Measurements from ENCODE around the gene CHST4. TPM values are rescaled to one million over a fixed set of nuclear protein-coding genes. Genes with fewer than 3 reads are reported as not detected.
"Not testable (repeated sequence)": the region's sequence is repeated elsewhere in the genome, so short reads cannot be mapped to it uniquely, and the experiment has no call there.

CHST4 gene
- total RNA-seq, 2 donors from 2014 or later = 1.9 to 3.2 TPM

GRCh38 chr16:71499775-71500364 lies 26.4 kb upstream of the CHST4 start:
- TF ChIP-seq CTCF (conservative IDR thresholded peaks at IDR 0.05) = peak; percentile 82
- H3K36me3 Mint-ChIP-seq (ENCODE audit: low read depth) = no peaks in the 10 kb centered on the region
- Histone ChIP-seq H3K4me1 (ENCODE audit: control insufficient read depth, insufficient read depth, low read length) (no peaks in the 10 kb centered on the region), H3K4me3 (ENCODE audit: low read length) (no peak overlapping the region), H3K9ac (ENCODE audit: extremely low read depth, low read length, poor library complexity, severe bottlenecking) (no peak overlapping the region), H3K27ac (ENCODE audit: low read depth, low read length) (no peak overlapping the region), H3K27me3 (ENCODE audit: control insufficient read depth, insufficient read depth, low read length, poor library complexity, severe bottlenecking) (no peaks in the 10 kb centered on the region), H3K36me3 (ENCODE audit: control insufficient read depth, insufficient read depth, low read length) (no peaks in the 10 kb centered on the region), H3K9me3 (ENCODE audit: control insufficient read depth, low read length) (no peaks in the 10 kb centered on the region)
- no peak overlapping the region for H3K27ac Mint-ChIP-seq
- H3K27me3 Mint-ChIP-seq (ENCODE audit: insufficient read depth) = no peaks in the 10 kb centered on the region
- no peaks in the 10 kb centered on the region for H3K4me1 Mint-ChIP-seq
- no peak overlapping the region for H3K4me3 Mint-ChIP-seq
- WGBS, 2 experiments (ENCODE audit: insufficient coverage in 1 of 2, insufficient read length in 1 of 2) = 0 to 1% methylated on average over 3 of the region's 3 CpGs
- DNase-seq = peak; percentile 79
- no peaks in the 10 kb centered on the region for H3K9me3 Mint-ChIP-seq

- Histone ChIP-seq H3K36me3 (ENCODE audit: control insufficient read depth, insufficient read depth, low read length) (no peaks in the 10 kb centered on the region), H3K4me1 (ENCODE audit: control insufficient read depth, insufficient read depth, low read length) (no peaks in the 10 kb centered on the region), H3K4me3 (ENCODE audit: low read length) (no peak overlapping the region), H3K9me3 (ENCODE audit: control insufficient read depth, low read length) (no peaks in the 10 kb centered on the region), H3K27me3 (ENCODE audit: control insufficient read depth, insufficient read depth, low read length, poor library complexity, severe bottlenecking) (no peaks in the 10 kb centered on the region), H3K9ac (ENCODE audit: extremely low read depth, low read length, poor library complexity, severe bottlenecking) (no peak overlapping the region), H3K27ac (ENCODE audit: low read depth, low read length) (no peak overlapping the region)
- no peaks in the 10 kb centered on the region for H3K36me3 Mint-ChIP-seq (ENCODE audit: low read depth)
- no peak for DNase-seq
- H3K4me1 Mint-ChIP-seq = no peaks in the 10 kb centered on the region
- no peaks in the 10 kb centered on the region for H3K9me3 Mint-ChIP-seq
- H3K27me3 Mint-ChIP-seq (ENCODE audit: insufficient read depth) = peaks cover 2% of the 10 kb centered on the region
- H3K4me3 Mint-ChIP-seq = no peak overlapping the region
- TF ChIP-seq CTCF (conservative IDR thresholded peaks at IDR 0.05) = no peak
- no peak overlapping the region for H3K27ac Mint-ChIP-seq
- WGBS, 2 experiments (ENCODE audit: insufficient coverage in 1 of 2, insufficient read length in 1 of 2) = 90% methylated on average over 2 of the region's 2 CpGs; no CpG with 5 or more reads in 1 of the 2 experiments
Measured at GRCh38 chr16:71500964-71501363, 25.3 kb upstream of the CHST4 start.

- Histone ChIP-seq H3K27me3 (ENCODE audit: control insufficient read depth, insufficient read depth, low read length, poor library complexity, severe bottlenecking) (no peaks in the 10 kb centered on the region), H3K36me3 (ENCODE audit: control insufficient read depth, insufficient read depth, low read length) (no peaks in the 10 kb centered on the region), H3K27ac (ENCODE audit: low read depth, low read length) (no peak overlapping the region), H3K9ac (ENCODE audit: extremely low read depth, low read length, poor library complexity, severe bottlenecking) (no peak overlapping the region), H3K4me3 (ENCODE audit: low read length) (no peak overlapping the region), H3K4me1 (ENCODE audit: control insufficient read depth, insufficient read depth, low read length) (no peaks in the 10 kb centered on the region), H3K9me3 (ENCODE audit: control insufficient read depth, low read length) (no peaks in the 10 kb centered on the region)
- peak; percentile 40 for TF ChIP-seq CTCF (conservative IDR thresholded peaks at IDR 0.05)
- Mint-ChIP-seq H3K36me3 (ENCODE audit: low read depth) (no peaks in the 10 kb centered on the region), H3K9me3 (no peaks in the 10 kb centered on the region), H3K27ac (no peak overlapping the region), H3K4me1 (no peaks in the 10 kb centered on the region), H3K27me3 (ENCODE audit: insufficient read depth) (peaks cover 2% of the 10 kb centered on the region), H3K4me3 (no peak overlapping the region)
- no peak for DNase-seq
- 83 to 96% methylated on average over 2 to 3 of the region's 3 CpGs for whole genome bisulfite sequencing, 2 experiments (ENCODE audit: insufficient coverage in 1 of 2, insufficient read length in 1 of 2)
Measured at GRCh38 chr16:71501547-71501946, 24.7 kb upstream of the CHST4 start.

GRCh38 chr16:71504051-71504450 lies 22.2 kb upstream of the CHST4 start:
- H3K4me1 ChIP-seq (ENCODE audit: control insufficient read depth, insufficient read depth, low read length) = not testable (repeated sequence)

More at GRCh38 chr16:71504051-71504450, 22.2 kb upstream of the CHST4 start:
- WGBS, 2 experiments (ENCODE audit: insufficient coverage in 1 of 2, insufficient read length in 1 of 2) = 81% methylated on average over 4 to 7 of the region's 7 CpGs
- not testable (repeated sequence) for DNase-seq; H3K27ac Mint-ChIP-seq; H3K27ac ChIP-seq (ENCODE audit: low read depth, low read length); H3K36me3 Mint-ChIP-seq (ENCODE audit: low read depth); H3K27me3 Mint-ChIP-seq (ENCODE audit: insufficient read depth); H3K4me3 Mint-ChIP-seq; H3K9me3 Mint-ChIP-seq; H3K4me3 ChIP-seq (ENCODE audit: low read length); H3K36me3 ChIP-seq (ENCODE audit: control insufficient read depth, insufficient read depth, low read length); H3K4me1 Mint-ChIP-seq; H3K9me3 ChIP-seq (ENCODE audit: control insufficient read depth, low read length); H3K9ac ChIP-seq (ENCODE audit: extremely low read depth, low read length, poor library complexity, severe bottlenecking); H3K27me3 ChIP-seq (ENCODE audit: control insufficient read depth, insufficient read depth, low read length, poor library complexity, severe bottlenecking)
